ENCODE results near the gene CEMIP. TPM values are rescaled to one million over a fixed set of nuclear protein-coding genes. Genes with fewer than 3 reads are reported as not detected.

The CEMIP gene
- total RNA-seq, 2 donors from 2014 or later: 2.2 TPM; not detected in 1

DNA sequence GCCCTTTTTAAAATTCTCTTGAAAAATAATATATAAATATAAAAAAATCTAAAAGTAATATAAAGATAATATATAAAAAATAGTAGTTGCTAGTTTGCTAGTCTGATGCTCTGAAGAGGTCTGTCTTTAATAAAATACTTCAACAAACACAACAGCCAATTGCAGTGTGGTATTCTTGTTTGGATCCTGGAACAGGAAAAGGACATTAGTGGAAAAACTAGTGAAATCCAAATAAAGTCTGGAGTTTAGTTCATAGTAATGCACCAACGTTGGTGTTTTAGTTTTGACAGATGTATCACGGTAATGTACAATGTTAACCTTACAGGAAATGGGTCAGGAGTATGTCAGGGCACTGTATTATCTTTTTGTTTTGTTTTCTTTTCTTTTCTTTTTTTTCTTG is 26.0 kb upstream of the CEMIP start:
- peaks cover 19% of the 10 kb centered on the region for H3K36me3 Mint-ChIP-seq (ENCODE audit: low read depth)
- no peaks in the 10 kb centered on the region for H3K9me3 Mint-ChIP-seq
- peaks cover 23% of the 10 kb centered on the region for H3K36me3 ChIP-seq (ENCODE audit: control insufficient read depth, insufficient read depth, low read length)
- H3K27ac ChIP-seq (ENCODE audit: low read depth, low read length): no peak overlapping the region
- TF ChIP-seq, protein P1, sequence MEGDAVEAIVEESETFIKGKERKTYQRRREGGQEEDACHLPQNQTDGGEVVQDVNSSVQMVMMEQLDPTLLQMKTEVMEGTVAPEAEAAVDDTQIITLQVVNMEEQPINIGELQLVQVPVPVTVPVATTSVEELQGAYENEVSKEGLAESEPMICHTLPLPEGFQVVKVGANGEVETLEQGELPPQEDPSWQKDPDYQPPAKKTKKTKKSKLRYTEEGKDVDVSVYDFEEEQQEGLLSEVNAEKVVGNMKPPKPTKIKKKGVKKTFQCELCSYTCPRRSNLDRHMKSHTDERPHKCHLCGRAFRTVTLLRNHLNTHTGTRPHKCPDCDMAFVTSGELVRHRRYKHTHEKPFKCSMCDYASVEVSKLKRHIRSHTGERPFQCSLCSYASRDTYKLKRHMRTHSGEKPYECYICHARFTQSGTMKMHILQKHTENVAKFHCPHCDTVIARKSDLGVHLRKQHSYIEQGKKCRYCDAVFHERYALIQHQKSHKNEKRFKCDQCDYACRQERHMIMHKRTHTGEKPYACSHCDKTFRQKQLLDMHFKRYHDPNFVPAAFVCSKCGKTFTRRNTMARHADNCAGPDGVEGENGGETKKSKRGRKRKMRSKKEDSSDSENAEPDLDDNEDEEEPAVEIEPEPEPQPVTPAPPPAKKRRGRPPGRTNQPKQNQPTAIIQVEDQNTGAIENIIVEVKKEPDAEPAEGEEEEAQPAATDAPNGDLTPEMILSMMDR (conservative IDR thresholded peaks at IDR 0.05): no peak
- no peak overlapping the region for H3K4me3 ChIP-seq (ENCODE audit: low read length)
- H3K4me1 ChIP-seq (ENCODE audit: control insufficient read depth, insufficient read depth, low read length): no peaks in the 10 kb centered on the region
- H3K4me1 Mint-ChIP-seq: peaks cover 10% of the 10 kb centered on the region
- WGBS, 2 experiments (ENCODE audit: insufficient coverage in 1 of 2, insufficient read length in 1 of 2): 89 to 94% methylated on average over 2 of the region's 2 CpGs
- no peak overlapping the region for H3K9ac ChIP-seq (ENCODE audit: extremely low read depth, low read length, poor library complexity, severe bottlenecking)
- H3K27me3 ChIP-seq (ENCODE audit: control insufficient read depth, insufficient read depth, low read length, poor library complexity, severe bottlenecking): no peaks in the 10 kb centered on the region
- no peak overlapping the region for H3K27ac Mint-ChIP-seq
- H3K27me3 Mint-ChIP-seq (ENCODE audit: insufficient read depth): no peaks in the 10 kb centered on the region
- H3K4me3 Mint-ChIP-seq: no peak overlapping the region
- DNase-seq: no peak
- H3K9me3 ChIP-seq (ENCODE audit: control insufficient read depth, low read length): no peaks in the 10 kb centered on the region

DNA sequence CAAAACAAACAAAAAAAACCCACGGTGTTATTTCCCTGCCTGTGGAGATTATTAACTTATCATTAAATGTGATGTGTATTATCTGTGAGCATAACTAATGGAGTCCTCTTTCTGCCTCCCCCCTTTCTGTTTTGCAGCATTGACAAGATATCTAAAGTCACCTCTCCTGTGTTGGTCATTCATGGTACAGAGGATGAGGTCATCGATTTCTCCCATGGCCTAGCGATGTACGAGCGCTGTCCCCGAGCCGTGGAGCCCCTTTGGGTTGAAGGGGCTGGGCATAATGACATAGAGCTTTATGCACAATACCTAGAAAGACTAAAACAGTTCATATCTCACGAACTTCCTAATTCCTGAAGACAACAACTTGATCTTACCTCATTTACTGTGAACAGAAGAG is 25.2 kb upstream of the CEMIP start:
- Mint-ChIP-seq H3K27me3 (ENCODE audit: insufficient read depth) (no peaks in the 10 kb centered on the region), H3K9me3 (no peaks in the 10 kb centered on the region), H3K36me3 (ENCODE audit: low read depth) (peaks cover 19% of the 10 kb centered on the region), H3K27ac (no peak overlapping the region), H3K4me3 (no peak overlapping the region), H3K4me1 (peaks cover 10% of the 10 kb centered on the region)
- Histone ChIP-seq H3K4me1 (ENCODE audit: control insufficient read depth, insufficient read depth, low read length) (no peaks in the 10 kb centered on the region), H3K9ac (ENCODE audit: extremely low read depth, low read length, poor library complexity, severe bottlenecking) (no peak overlapping the region), H3K4me3 (ENCODE audit: low read length) (no peak overlapping the region), H3K9me3 (ENCODE audit: control insufficient read depth, low read length) (no peaks in the 10 kb centered on the region), H3K36me3 (ENCODE audit: control insufficient read depth, insufficient read depth, low read length) (peaks cover 23% of the 10 kb centered on the region), H3K27ac (ENCODE audit: low read depth, low read length) (peak overlapping the region; percentile 47), H3K27me3 (ENCODE audit: control insufficient read depth, insufficient read depth, low read length, poor library complexity, severe bottlenecking) (no peaks in the 10 kb centered on the region)
- WGBS, 2 experiments (ENCODE audit: insufficient coverage in 1 of 2, insufficient read length in 1 of 2): 95 to 96% methylated on average over 7 to 8 of the region's 8 CpGs
- DNase-seq: no peak
- TF ChIP-seq, protein P1 (conservative IDR thresholded peaks at IDR 0.05): no peak

- no peak overlapping the region for H3K9ac ChIP-seq (ENCODE audit: extremely low read depth, low read length, poor library complexity, severe bottlenecking)
- H3K27ac Mint-ChIP-seq: no peak overlapping the region
- 84 to 100% methylated on average over 1 to 3 of the region's 3 CpGs for WGBS, 2 experiments (ENCODE audit: insufficient coverage in 1 of 2, insufficient read length in 1 of 2)
Observed at GRCh38 chr15:80755885-80756284, 23.3 kb upstream of the CEMIP start.

More at GRCh38 chr15:80755885-80756284, 23.3 kb upstream of the CEMIP start:
- H3K4me1 Mint-ChIP-seq: peaks cover 10% of the 10 kb centered on the region
- no peaks in the 10 kb centered on the region for H3K27me3 ChIP-seq (ENCODE audit: control insufficient read depth, insufficient read depth, low read length, poor library complexity, severe bottlenecking)
- H3K9me3 ChIP-seq (ENCODE audit: control insufficient read depth, low read length): no peaks in the 10 kb centered on the region
- no peak overlapping the region for H3K4me3 ChIP-seq (ENCODE audit: low read length)
- H3K27me3 Mint-ChIP-seq (ENCODE audit: insufficient read depth): no peaks in the 10 kb centered on the region
- H3K36me3 Mint-ChIP-seq (ENCODE audit: low read depth): peaks cover 5% of the 10 kb centered on the region
- H3K4me1 ChIP-seq (ENCODE audit: control insufficient read depth, insufficient read depth, low read length): no peaks in the 10 kb centered on the region
- DNase-seq: no peak
- H3K36me3 ChIP-seq (ENCODE audit: control insufficient read depth, insufficient read depth, low read length): peaks cover 11% of the 10 kb centered on the region
- no peak overlapping the region for H3K27ac ChIP-seq (ENCODE audit: low read depth, low read length)
- TF ChIP-seq, protein P1 (conservative IDR thresholded peaks at IDR 0.05): no peak
- no peak overlapping the region for H3K4me3 Mint-ChIP-seq
- no peaks in the 10 kb centered on the region for H3K9me3 Mint-ChIP-seq
